ENCODE results near the gene CSRNP2. TPM values are rescaled to one million over a fixed set of nuclear protein-coding genes. Genes with fewer than 3 reads are reported as not detected.

The CSRNP2 gene
- total RNA-seq, 1 experiment from 2014 or later: 22.3 TPM

DNA sequence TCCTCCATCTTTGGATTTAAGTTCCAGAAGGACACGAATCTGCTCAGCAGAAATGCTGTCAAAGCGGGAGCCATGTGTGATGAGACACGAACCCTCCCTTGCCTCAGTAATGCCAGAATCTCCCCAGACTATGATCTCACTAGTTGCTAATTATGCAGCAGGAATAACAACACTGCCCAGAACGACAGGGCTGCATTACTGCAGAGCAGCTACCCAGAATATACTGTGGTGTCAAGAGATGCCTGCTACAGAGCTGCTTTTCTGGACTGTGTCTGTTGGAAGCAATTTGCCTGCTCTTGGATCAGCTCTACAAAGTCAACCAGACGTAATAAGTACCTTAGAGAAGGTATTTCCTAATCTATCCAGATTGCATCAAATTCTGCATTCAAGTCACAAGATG is 5.5 kb downstream of the CSRNP2 start:
- DNase-seq (ENCODE audit: low read depth): no peak

- DNase-seq (ENCODE audit: low read depth): no peak
Measured at GRCh38 chr12:51076236-51076930, 7.0 kb downstream of the CSRNP2 start.

DNA sequence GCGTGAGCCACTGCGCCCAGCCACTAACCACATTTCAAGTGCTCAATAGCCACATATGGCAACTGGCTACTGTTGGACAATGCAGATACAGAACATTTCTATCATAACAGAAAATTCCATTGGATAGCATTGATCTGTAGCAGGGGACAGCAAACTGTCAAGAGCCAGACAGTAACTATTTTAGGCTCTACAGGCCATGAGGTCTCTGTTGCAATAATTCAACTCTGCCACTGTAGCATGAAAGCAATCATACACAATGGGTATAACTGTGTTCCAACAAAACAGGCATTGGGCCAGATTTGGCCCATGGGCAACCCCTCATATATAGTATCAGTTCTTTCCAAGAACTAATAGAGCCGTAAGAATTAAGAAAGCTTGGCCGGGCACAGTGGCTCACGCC is 8.0 kb downstream of the CSRNP2 start:
- no peak for DNase-seq (ENCODE audit: low read depth)

GRCh38 chr12:51071663-51072062 is 11.7 kb downstream of the CSRNP2 start:
- DNase-seq (ENCODE audit: low read depth): no peak

GRCh38 chr12:51070004-51070403 is 13.4 kb downstream of the CSRNP2 start:
- no peak for DNase-seq (ENCODE audit: low read depth)

GRCh38 chr12:51067771-51068170 is 15.6 kb downstream of the CSRNP2 start:
- no peak for DNase-seq (ENCODE audit: low read depth)

DNA sequence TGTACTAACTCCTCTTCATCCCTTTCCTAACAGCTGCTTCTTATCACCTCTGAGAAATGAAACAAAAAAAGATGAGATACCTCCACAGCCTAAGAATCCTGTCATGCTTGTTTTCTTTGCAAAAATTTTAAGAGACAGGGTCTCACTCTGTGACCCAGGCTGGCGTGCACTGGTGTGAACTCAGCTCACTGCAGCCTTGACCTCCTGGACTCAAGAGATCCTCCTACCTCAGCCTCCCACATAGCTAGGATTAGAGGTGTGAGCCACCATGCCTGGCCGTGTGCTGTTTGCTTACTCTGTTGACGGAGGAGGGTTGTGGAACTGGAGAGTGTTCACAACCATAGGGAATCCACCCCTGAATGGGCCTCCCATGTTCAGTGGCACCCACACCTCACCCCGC is 16.2 kb downstream of the CSRNP2 start:
- DNase-seq (ENCODE audit: low read depth): no peak

- DNase-seq (ENCODE audit: low read depth): no peak
Measured at GRCh38 chr12:51065530-51065929, 17.9 kb downstream of the CSRNP2 start.

DNA sequence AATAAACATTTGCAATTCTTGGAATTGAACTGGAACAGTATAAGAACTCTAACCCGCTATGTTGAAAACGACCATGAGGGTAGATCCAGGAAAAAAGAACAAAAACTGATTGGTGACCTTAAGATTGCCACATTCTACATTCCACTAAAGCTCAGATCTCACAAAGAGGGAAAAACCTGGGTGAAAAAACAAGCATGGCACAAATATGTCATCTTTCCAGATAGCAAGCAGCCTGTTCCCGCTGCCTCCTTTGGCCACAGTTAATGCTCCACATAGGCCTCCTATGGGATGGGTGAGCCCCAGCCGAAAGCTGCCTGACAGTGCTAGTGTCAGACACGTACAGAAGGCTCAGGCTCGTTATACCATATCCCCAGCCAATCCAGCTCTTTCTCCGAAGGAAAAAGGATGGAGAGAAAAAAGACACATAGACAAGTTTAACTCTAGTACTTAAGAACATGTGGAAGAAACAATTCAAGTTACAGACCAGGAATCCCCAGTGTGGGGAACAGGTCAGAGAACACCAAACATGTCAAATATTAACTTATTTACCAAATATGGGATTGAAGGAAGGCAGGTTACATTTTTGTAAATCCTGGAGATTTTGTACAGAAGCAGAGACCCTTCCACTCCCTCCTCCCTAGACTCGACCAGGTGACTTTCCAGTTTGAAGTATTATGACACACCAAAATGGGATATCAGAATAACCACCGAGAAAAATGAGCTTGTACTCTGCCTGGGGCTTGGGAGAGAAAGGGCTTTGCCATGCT is 20.6 kb downstream of the CSRNP2 start:
- DNase-seq (ENCODE audit: low read depth): no peak

DNA sequence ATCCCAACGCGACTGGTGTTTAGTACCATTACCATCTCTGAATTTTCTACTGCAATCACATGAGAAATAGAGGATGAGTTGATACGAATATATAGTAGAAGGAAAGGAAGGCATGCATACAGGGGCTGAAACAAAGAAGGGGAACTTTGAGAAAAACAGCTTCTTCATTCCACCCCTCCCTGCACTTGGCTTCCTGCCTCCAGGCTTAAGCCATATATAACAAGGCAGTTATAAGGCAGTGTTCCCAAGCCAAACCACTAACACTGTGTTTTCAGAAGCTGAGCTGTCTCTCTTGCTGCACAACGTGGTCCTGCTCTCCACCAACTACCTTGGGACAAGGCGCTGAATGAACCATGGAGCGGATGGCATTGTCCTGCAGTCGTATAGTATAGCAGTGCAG is 24.3 kb downstream of the CSRNP2 start:
- no peak for DNase-seq (ENCODE audit: low read depth)

DNA sequence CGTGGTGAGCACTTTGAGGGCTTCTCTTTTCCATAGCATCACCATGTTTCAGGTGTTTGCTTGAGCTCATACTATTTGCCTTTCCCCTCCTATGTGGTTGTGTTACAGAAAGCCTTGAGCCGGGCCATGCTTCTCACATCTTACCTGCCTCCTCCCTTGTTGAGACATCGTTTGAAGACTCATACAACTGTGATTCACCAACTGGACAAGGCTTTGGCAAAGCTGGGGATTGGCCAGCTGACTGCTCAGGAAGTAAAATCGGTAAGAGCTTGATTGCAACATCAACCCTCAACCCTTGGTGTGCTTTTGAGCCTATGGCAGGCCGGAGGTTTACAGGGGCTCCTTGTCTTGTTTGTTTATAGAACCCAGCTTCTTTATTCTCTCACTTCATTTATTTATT is 27.2 kb downstream of the CSRNP2 start:
- no peak for DNase-seq (ENCODE audit: low read depth)

GRCh38 chr12:51055060-51055459 is 28.3 kb downstream of the CSRNP2 start:
- DNase-seq (ENCODE audit: low read depth): no peak

DNA sequence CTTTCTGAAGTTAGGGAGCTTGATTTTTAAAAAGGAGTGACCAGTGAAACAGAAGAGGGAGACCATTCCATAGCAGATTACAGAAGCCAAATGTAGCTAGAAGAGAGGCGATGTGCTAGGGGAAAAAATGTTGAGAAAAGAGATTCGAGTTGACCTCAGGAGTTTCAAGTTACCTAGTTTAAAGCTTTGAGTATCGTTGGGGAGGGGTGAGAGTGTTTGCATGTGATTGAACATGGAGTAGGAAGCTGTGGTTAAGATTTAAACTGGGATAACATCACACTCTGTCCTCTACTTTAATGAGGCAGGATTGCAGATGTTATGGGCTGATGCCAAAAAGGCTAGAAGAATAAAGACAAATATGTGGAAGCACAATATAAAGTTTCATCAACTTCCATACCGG is 31.6 kb downstream of the CSRNP2 start:
- DNase-seq (ENCODE audit: low read depth): no peak

DNA sequence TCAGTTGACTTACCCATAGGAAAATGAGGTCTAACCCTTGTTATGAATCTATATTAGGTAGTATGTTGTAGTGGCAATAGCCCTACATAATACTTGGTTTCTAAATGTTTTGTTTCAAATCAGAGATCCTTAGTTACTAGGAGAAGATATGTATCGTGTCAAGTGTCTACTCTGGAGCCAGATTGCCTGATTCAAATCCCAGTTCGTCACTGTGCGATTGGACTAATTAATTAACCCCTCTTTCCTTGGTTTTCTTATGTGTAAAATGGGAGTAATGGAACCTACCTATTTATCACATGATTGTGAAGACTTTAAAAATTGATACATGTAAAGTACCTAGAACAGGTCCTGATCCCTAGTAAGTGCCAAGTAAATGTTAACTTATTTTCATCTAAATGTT is 33.9 kb downstream of the CSRNP2 start:
- no peak for DNase-seq (ENCODE audit: low read depth)

GRCh38 chr12:51048661-51049251 is 34.6 kb downstream of the CSRNP2 start:
- DNase-seq (ENCODE audit: low read depth): no peak

- DNase-seq (ENCODE audit: low read depth): peak; percentile 99
Measured at GRCh38 chr12:51047655-51048540, 35.5 kb downstream of the CSRNP2 start, which contains the start of gene LETMD1. Gene LETMD1 (plus strand): TSS chr12:51048327. CDS start chr12:51048357, 30 bp downstream.

DNA sequence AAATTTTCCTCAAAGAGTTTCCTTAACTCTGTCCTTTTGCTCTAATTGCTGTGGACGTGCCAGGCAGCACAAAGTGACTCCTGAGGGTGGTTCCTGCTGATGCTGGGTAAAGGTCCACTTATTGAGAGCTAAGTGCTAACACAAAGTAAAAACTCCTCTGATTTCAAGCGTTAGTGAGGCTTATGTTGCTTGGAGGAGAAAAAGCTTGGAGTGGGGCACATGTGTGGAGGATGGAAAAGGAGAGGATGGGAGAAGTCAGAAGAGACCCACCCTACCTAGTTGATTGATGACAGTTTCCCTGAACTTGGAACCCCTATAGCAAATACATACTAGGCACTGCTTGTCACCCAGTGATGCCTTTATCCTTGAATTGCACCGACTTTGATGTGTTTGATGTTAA is 47.1 kb downstream of the CSRNP2 start:
- no peak for DNase-seq (ENCODE audit: low read depth)

- DNase-seq (ENCODE audit: low read depth): no peak
Measured at GRCh38 chr12:51033457-51034089, 49.8 kb downstream of the CSRNP2 start.

GRCh38 chr12:51033048-51033447 is 50.3 kb downstream of the CSRNP2 start:
- no peak for DNase-seq (ENCODE audit: low read depth)

GRCh38 chr12:51028813-51029150 is 54.6 kb downstream of the CSRNP2 start:
- no peak for DNase-seq (ENCODE audit: low read depth)

- DNase-seq (ENCODE audit: low read depth): peak; percentile 48
Measured at GRCh38 chr12:51028126-51028812, 55.1 kb downstream of the CSRNP2 start.
